ENCODE measurements around the gene GSE1.

GRCh38 chr16:85637061-85637807, 24.1 kb downstream of the GSE1 start:
- TF ChIP-seq CTCF (IDR thresholded peaks at IDR 0.05) (no peak), POLR2A (IDR thresholded peaks at IDR 0.05) (no peak)

Data from thyroid gland (tissue), 4 donors.